Activated naive CD4-positive, alpha-beta T cell treated with anti-CD3 and anti-CD28 coated beads, Interleukin-2, amount 10 ng/mL, durations not matched to agents 7 days and 5 days (primary cell): ENCODE data around the gene PCSK2.

ENCODE experiments used
- CTCF ChIA-PET: fragments of 350-600 bp; sonication (Branson Sonifier 250); formaldehyde crosslinking; loops from one replicate; lab custom pipeline; 2021; ENCODE audit warnings: antibody characterized with exemption; lab: Charles Lee
- DNase-seq: peaks from one replicate; pipeline ENCODE4 v3.0.0-alpha.2; 2020
- H3K27ac Mint-ChIP-seq: one replicate; pipeline ENCODE4 v1.8.0; 2021; ENCODE audit warnings: mild to moderate bottlenecking, moderate library complexity, mixed read lengths
- H3K27me3 Mint-ChIP-seq: one replicate; pipeline ENCODE4 v1.8.0; 2021; ENCODE audit warnings: mild to moderate bottlenecking, mixed read lengths
- H3K36me3 Mint-ChIP-seq: one replicate; pipeline ENCODE4 v1.8.0; 2021; ENCODE audit warnings: mixed read lengths
- H3K4me1 Mint-ChIP-seq: one replicate; pipeline ENCODE4 v1.8.0; 2021; ENCODE audit warnings: mixed read lengths
- H3K4me3 Mint-ChIP-seq: one replicate; pipeline ENCODE4 v1.8.0; 2021; ENCODE audit warnings: mild to moderate bottlenecking, moderate library complexity, mixed read lengths
- H3K9me3 Mint-ChIP-seq: one replicate; pipeline ENCODE4 v1.8.0; 2021; ENCODE audit warnings: mixed read lengths

The PCSK2 gene

GRCh38 chr20:17295991-17296390 lies 69.2 kb downstream of the PCSK2 start:
- Mint-ChIP-seq H3K36me3 (no peaks in the 10 kb centered on the region), H3K4me1 (no peaks in the 10 kb centered on the region), H3K9me3 (no peaks in the 10 kb centered on the region), H3K27me3 (no peaks in the 10 kb centered on the region), H3K4me3 (no peak overlapping the region), H3K27ac (no peak overlapping the region)
- no peak for DNase-seq
- CTCF ChIA-PET, result no interaction called here

GRCh38 chr20:17298171-17298570 lies 71.3 kb downstream of the PCSK2 start:
- no peak overlapping the region for H3K4me3 Mint-ChIP-seq
- no peaks in the 10 kb centered on the region for H3K4me1 Mint-ChIP-seq
- H3K9me3 Mint-ChIP-seq, result no peaks in the 10 kb centered on the region
- CTCF ChIA-PET, result no interaction called here
- H3K27ac Mint-ChIP-seq, result no peak overlapping the region
- no peaks in the 10 kb centered on the region for H3K36me3 Mint-ChIP-seq
- H3K27me3 Mint-ChIP-seq, result no peaks in the 10 kb centered on the region
- no peak for DNase-seq

- no peaks in the 10 kb centered on the region for H3K36me3 Mint-ChIP-seq
- no peaks in the 10 kb centered on the region for H3K4me1 Mint-ChIP-seq
- DNase-seq, result no peak
- CTCF ChIA-PET, result no interaction called here
- no peaks in the 10 kb centered on the region for H3K9me3 Mint-ChIP-seq
- H3K4me3 Mint-ChIP-seq, result no peak overlapping the region
- H3K27me3 Mint-ChIP-seq, result no peaks in the 10 kb centered on the region
- H3K27ac Mint-ChIP-seq, result no peak overlapping the region
Observed at GRCh38 chr20:17298751-17299150, 71.9 kb downstream of the PCSK2 start.

- no peak overlapping the region for H3K27ac Mint-ChIP-seq
- H3K27me3 Mint-ChIP-seq, result no peaks in the 10 kb centered on the region
- H3K4me3 Mint-ChIP-seq, result no peak overlapping the region
- no peaks in the 10 kb centered on the region for H3K36me3 Mint-ChIP-seq
- CTCF ChIA-PET, result no interaction called here
- no peaks in the 10 kb centered on the region for H3K4me1 Mint-ChIP-seq
- no peak for DNase-seq
- H3K9me3 Mint-ChIP-seq, result no peaks in the 10 kb centered on the region
Observed at GRCh38 chr20:17300113-17300512, 73.3 kb downstream of the PCSK2 start.

- DNase-seq, result no peak
- no peaks in the 10 kb centered on the region for H3K9me3 Mint-ChIP-seq
- no peak overlapping the region for H3K4me3 Mint-ChIP-seq
- CTCF ChIA-PET, result no interaction called here
- H3K4me1 Mint-ChIP-seq, result no peaks in the 10 kb centered on the region
- H3K27me3 Mint-ChIP-seq, result no peaks in the 10 kb centered on the region
- no peak overlapping the region for H3K27ac Mint-ChIP-seq
- no peaks in the 10 kb centered on the region for H3K36me3 Mint-ChIP-seq
Observed at GRCh38 chr20:17304774-17305173, 77.9 kb downstream of the PCSK2 start.

GRCh38 chr20:17306427-17306826 lies 79.6 kb downstream of the PCSK2 start:
- no peaks in the 10 kb centered on the region for H3K4me1 Mint-ChIP-seq
- H3K27ac Mint-ChIP-seq, result no peak overlapping the region
- H3K4me3 Mint-ChIP-seq, result no peak overlapping the region
- no peaks in the 10 kb centered on the region for H3K36me3 Mint-ChIP-seq
- no peak for DNase-seq
- CTCF ChIA-PET, result no interaction called here
- no peaks in the 10 kb centered on the region for H3K9me3 Mint-ChIP-seq
- no peaks in the 10 kb centered on the region for H3K27me3 Mint-ChIP-seq

GRCh38 chr20:17314264-17314663 lies 87.4 kb downstream of the PCSK2 start:
- H3K4me3 Mint-ChIP-seq, result no peak overlapping the region
- CTCF ChIA-PET, result no interaction called here
- H3K27ac Mint-ChIP-seq, result no peak overlapping the region
- no peaks in the 10 kb centered on the region for H3K9me3 Mint-ChIP-seq
- H3K4me1 Mint-ChIP-seq, result no peaks in the 10 kb centered on the region
- H3K36me3 Mint-ChIP-seq, result no peaks in the 10 kb centered on the region
- no peak for DNase-seq
- peaks cover 30% of the 10 kb centered on the region for H3K27me3 Mint-ChIP-seq

- DNase-seq, result no peak
- no peaks in the 10 kb centered on the region for H3K36me3 Mint-ChIP-seq
- no peaks in the 10 kb centered on the region for H3K4me1 Mint-ChIP-seq
- no peak overlapping the region for H3K4me3 Mint-ChIP-seq
- CTCF ChIA-PET, result no interaction called here
- peaks cover 30% of the 10 kb centered on the region for H3K27me3 Mint-ChIP-seq
- H3K9me3 Mint-ChIP-seq, result no peaks in the 10 kb centered on the region
- H3K27ac Mint-ChIP-seq, result no peak overlapping the region
Observed at GRCh38 chr20:17315407-17316231, 88.8 kb downstream of the PCSK2 start.

- no peak overlapping the region for H3K4me3 Mint-ChIP-seq
- DNase-seq, result no peak
- no peaks in the 10 kb centered on the region for H3K36me3 Mint-ChIP-seq
- H3K27ac Mint-ChIP-seq, result no peak overlapping the region
- H3K9me3 Mint-ChIP-seq, result no peaks in the 10 kb centered on the region
- H3K27me3 Mint-ChIP-seq, result peaks cover 30% of the 10 kb centered on the region
- H3K4me1 Mint-ChIP-seq, result no peaks in the 10 kb centered on the region
- CTCF ChIA-PET, result interaction anchor here (1.2 kb wide), 1 partner anchor 25 kb away, joined by 3 read pairs; no protein-coding TSS in a partner anchor
Observed at GRCh38 chr20:17316316-17317038, 89.6 kb downstream of the PCSK2 start.

- Mint-ChIP-seq H3K36me3 (no peaks in the 10 kb centered on the region), H3K9me3 (no peaks in the 10 kb centered on the region), H3K4me3 (no peak overlapping the region), H3K4me1 (no peaks in the 10 kb centered on the region), H3K27ac (no peak overlapping the region), H3K27me3 (peaks cover 30% of the 10 kb centered on the region)
- no peak for DNase-seq
- CTCF ChIA-PET, result interaction anchor here (1.2 kb wide), 1 partner anchor 24 kb away, joined by 3 read pairs; no protein-coding TSS in a partner anchor
Observed at GRCh38 chr20:17317341-17317740, 90.5 kb downstream of the PCSK2 start.

- CTCF ChIA-PET, result no interaction called here
- peaks cover 20% of the 10 kb centered on the region for H3K27me3 Mint-ChIP-seq
- H3K4me1 Mint-ChIP-seq, result no peaks in the 10 kb centered on the region
- no peaks in the 10 kb centered on the region for H3K36me3 Mint-ChIP-seq
- no peak for DNase-seq
- no peak overlapping the region for H3K4me3 Mint-ChIP-seq
- H3K9me3 Mint-ChIP-seq, result no peaks in the 10 kb centered on the region
- H3K27ac Mint-ChIP-seq, result no peak overlapping the region
Observed at GRCh38 chr20:17320456-17320855, 93.6 kb downstream of the PCSK2 start.

GRCh38 chr20:17326096-17326495 lies 99.3 kb downstream of the PCSK2 start:
- CTCF ChIA-PET, result no interaction called here

GRCh38 chr20:17327185-17328148 lies 100.6 kb downstream of the PCSK2 start:
- H3K27me3 Mint-ChIP-seq, result peaks cover 7% of the 10 kb centered on the region
- no peak overlapping the region for H3K4me3 Mint-ChIP-seq
- CTCF ChIA-PET, result no interaction called here
- H3K36me3 Mint-ChIP-seq, result no peaks in the 10 kb centered on the region
- no peak overlapping the region for H3K27ac Mint-ChIP-seq
- DNase-seq, result no peak
- no peaks in the 10 kb centered on the region for H3K9me3 Mint-ChIP-seq
- H3K4me1 Mint-ChIP-seq, result no peaks in the 10 kb centered on the region

More at GRCh38 chr20:17326096-17326495, 99.3 kb downstream of the PCSK2 start:
- DNase-seq, result no peak
- H3K4me3 Mint-ChIP-seq, result no peak overlapping the region
- no peaks in the 10 kb centered on the region for H3K4me1 Mint-ChIP-seq
- peaks cover 7% of the 10 kb centered on the region for H3K27me3 Mint-ChIP-seq
- H3K27ac Mint-ChIP-seq, result no peak overlapping the region
- no peaks in the 10 kb centered on the region for H3K36me3 Mint-ChIP-seq
- H3K9me3 Mint-ChIP-seq, result no peaks in the 10 kb centered on the region

GRCh38 chr20:17334932-17335331 lies 108.1 kb downstream of the PCSK2 start:
- Mint-ChIP-seq H3K9me3 (no peaks in the 10 kb centered on the region), H3K36me3 (no peaks in the 10 kb centered on the region), H3K27ac (no peak overlapping the region), H3K27me3 (no peaks in the 10 kb centered on the region), H3K4me3 (no peak overlapping the region), H3K4me1 (no peaks in the 10 kb centered on the region)
- no peak for DNase-seq
- CTCF ChIA-PET, result no interaction called here
